Measurements from ENCODE around the gene SERPINB10.

The SERPINB10 gene

GRCh38 chr18:63949068-63949737, 41.4 kb downstream of the SERPINB10 start, which contains the start of gene HMSD:
TSS of gene HMSD (plus strand) at chr18:63949301. CDS start at chr18:63953456, 4,155 bp downstream.
- DNase-seq, result peak; percentile 87

- DNase-seq, result no peak
Observed at GRCh38 chr18:63951302-63951705, 43.5 kb downstream of the SERPINB10 start.

- no peak for DNase-seq
Observed at GRCh38 chr18:63953811-63954210, 46.1 kb downstream of the SERPINB10 start.

GRCh38 chr18:63956755-63957154, 49.0 kb downstream of the SERPINB10 start:
- DNase-seq, result no peak

- DNase-seq, result no peak
Observed at GRCh38 chr18:63960891-63961290, 53.1 kb downstream of the SERPINB10 start.

GRCh38 chr18:63961435-63961980, 53.8 kb downstream of the SERPINB10 start:
- no peak for DNase-seq

GRCh38 chr18:63962137-63962536, 54.4 kb downstream of the SERPINB10 start:
- no peak for DNase-seq

GRCh38 chr18:63963615-63964256, 56.0 kb downstream of the SERPINB10 start:
- peak; percentile 78 for DNase-seq

DNA sequence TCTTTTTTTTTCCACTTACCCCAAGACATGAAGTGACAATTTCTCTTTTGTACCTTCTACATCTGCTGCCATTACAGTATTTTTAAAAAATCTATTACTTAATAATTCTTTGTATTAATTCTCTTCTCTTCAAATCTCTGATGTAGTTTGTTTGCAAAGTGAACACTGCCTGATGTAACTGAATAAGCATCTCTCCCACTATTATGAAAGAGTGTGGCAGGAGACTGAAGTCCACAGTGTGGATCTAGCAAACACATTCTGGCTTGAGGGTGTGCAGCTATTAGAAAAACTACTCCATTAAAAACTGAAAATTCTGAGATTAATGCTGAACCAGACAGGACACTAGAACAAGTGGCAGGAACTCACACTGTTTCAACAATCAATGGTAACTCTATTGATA, 57.1 kb downstream of the SERPINB10 start:
- no peak for DNase-seq

GRCh38 chr18:63965716-63966330, 58.1 kb downstream of the SERPINB10 start:
- DNase-seq, result no peak

- peak; percentile 93 for DNase-seq
Observed at GRCh38 chr18:63969942-63970808, 62.4 kb downstream of the SERPINB10 start, which contains the start of gene SERPINB8. TSS of gene SERPINB8 (plus strand) at chr18:63970081. CDS start at chr18:63978309, 8,228 bp downstream.

- DNase-seq, result no peak
Observed at GRCh38 chr18:63970809-63971205, 63.0 kb downstream of the SERPINB10 start.

GRCh38 chr18:63971320-63972001, 63.7 kb downstream of the SERPINB10 start:
- no peak for DNase-seq

- DNase-seq, result no peak
Observed at GRCh38 chr18:63972002-63972376, 64.2 kb downstream of the SERPINB10 start.

DNA sequence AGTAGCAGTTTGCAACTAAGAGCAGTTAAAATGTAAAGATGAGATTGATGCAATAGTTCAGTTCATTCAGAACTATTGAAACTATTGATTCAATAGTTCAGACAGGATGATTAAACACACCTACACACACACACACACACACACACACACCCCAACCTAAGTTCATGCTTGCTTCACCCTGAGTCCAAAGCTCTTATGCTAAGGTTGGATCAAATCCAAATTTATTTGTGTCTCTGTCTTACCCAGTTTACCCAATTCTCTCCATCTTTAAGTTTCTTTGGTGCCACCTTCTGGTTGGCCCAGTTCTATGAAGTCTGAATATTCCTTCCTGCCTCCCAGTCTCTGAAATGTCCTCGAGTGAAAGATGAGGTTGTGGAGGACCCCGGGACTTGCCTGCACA, 67.2 kb downstream of the SERPINB10 start:
- no peak for DNase-seq

DNA sequence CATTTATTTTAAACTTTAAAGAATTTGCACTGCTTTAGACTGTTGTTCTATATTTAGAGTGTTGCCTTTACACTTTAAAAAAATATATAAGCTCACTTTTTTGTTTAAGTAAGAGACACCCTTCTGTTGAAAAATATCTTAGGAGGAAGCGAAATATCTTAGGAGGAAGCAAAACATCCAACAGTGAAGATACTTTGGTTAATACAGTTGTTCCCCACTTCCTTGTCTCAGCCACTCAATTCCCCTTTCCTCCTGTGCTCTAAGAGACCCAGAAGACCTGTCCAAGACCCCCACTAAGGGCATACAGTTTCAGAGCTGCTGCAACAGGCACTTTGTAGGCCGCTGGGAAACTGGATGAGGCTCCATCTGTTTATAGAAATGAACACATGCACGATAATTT, 67.9 kb downstream of the SERPINB10 start:
- no peak for DNase-seq

GRCh38 chr18:63977040-63977439, 69.3 kb downstream of the SERPINB10 start:
- DNase-seq, result no peak

- no peak for DNase-seq
Observed at GRCh38 chr18:63979409-63979920, 71.7 kb downstream of the SERPINB10 start.

DNA sequence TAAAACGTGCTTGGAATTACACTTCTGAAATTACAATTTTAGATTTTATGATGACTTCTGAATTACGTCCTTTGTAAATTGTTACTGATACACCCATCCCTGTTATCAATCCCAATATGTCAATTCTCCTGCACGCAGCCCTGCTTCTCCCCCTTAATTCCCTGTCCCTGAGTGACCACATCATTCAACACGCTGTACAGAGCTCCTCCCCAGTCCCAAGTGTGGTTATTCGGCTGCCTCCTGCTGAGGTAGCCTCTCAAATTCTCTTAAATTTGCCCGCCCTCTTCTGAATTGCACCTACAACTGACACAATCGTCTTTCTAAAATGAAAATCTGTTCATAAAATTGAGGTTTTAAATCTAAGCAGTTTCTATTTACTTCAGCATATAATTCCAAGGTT, 72.3 kb downstream of the SERPINB10 start:
- no peak for DNase-seq

DNA sequence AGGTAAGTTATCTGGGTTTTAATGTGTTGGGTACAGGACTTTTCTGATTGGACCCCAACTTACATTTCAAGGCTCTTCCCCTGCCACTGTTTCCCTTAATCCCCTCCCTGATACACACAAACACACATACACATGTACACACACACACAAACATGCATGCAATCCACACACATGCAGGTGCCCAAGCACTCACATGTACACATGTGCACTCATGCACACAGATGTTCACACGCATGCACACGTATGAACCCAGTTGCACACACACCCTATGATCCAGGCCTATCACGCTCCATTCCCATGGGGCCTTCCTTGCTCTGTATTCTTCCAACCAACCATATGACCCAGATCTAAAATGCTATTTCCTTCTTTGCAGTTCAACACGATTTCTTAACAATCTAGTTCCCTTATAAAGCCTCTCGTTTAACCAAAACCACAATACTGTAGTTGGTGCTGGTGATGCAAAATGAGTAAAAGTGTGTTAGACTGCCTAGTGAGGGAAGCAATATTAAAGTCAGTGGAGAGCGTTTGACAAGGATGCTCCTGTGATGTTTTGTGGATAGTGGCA, 73.2 kb downstream of the SERPINB10 start:
- DNase-seq, result no peak

GRCh38 chr18:63981719-63982118, 74.0 kb downstream of the SERPINB10 start:
- DNase-seq, result no peak

- DNase-seq, result no peak
Observed at GRCh38 chr18:63982361-63982760, 74.6 kb downstream of the SERPINB10 start.

Data from activated effector memory CD4-positive, alpha-beta T cell treated with anti-CD3 and anti-CD28 coated beads, Interleukin-2, amount 50 U/mL, for 16 hours (primary cell).